ENCODE measurements around the gene VNN1.

VNN1 gene

GRCh38 chr6:132669690-132670291 lies 44.1 kb downstream of the VNN1 start:
- no peak for DNase-seq
- no peaks in the 10 kb centered on the region for H3K27me3 ChIP-seq (replicated peaks)
- in situ Hi-C loops (cut with HindIII; ENCODE audit: low pct_ligation_motif_present, low sequenced_read_pairs): no loop called here
- H3K36me3 ChIP-seq (replicated peaks): no peaks in the 10 kb centered on the region
- no peak overlapping the region for H3K4me3 ChIP-seq (ENCODE audit: low read depth, low read length)
- TF ChIP-seq, protein P1, sequence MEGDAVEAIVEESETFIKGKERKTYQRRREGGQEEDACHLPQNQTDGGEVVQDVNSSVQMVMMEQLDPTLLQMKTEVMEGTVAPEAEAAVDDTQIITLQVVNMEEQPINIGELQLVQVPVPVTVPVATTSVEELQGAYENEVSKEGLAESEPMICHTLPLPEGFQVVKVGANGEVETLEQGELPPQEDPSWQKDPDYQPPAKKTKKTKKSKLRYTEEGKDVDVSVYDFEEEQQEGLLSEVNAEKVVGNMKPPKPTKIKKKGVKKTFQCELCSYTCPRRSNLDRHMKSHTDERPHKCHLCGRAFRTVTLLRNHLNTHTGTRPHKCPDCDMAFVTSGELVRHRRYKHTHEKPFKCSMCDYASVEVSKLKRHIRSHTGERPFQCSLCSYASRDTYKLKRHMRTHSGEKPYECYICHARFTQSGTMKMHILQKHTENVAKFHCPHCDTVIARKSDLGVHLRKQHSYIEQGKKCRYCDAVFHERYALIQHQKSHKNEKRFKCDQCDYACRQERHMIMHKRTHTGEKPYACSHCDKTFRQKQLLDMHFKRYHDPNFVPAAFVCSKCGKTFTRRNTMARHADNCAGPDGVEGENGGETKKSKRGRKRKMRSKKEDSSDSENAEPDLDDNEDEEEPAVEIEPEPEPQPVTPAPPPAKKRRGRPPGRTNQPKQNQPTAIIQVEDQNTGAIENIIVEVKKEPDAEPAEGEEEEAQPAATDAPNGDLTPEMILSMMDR (IDR thresholded peaks at IDR 0.05; ENCODE audit: low read depth, low read length, missing control alignments): peak; percentile 17
- H3K27ac ChIP-seq: no peak overlapping the region

GRCh38 chr6:132666118-132666517 lies 47.7 kb downstream of the VNN1 start:
- no peaks in the 10 kb centered on the region for H3K27me3 ChIP-seq (replicated peaks)
- no peaks in the 10 kb centered on the region for H3K36me3 ChIP-seq (replicated peaks)
- no peak overlapping the region for H3K4me3 ChIP-seq (ENCODE audit: low read depth, low read length)
- in situ Hi-C loops (cut with HindIII; ENCODE audit: low pct_ligation_motif_present, low sequenced_read_pairs): no loop called here
- H3K27ac ChIP-seq: no peak overlapping the region
- DNase-seq: no peak
- TF ChIP-seq, protein P1 (IDR thresholded peaks at IDR 0.05; ENCODE audit: low read depth, low read length, missing control alignments): no peak

- H3K27me3 ChIP-seq (replicated peaks): no peaks in the 10 kb centered on the region
- H3K27ac ChIP-seq: no peak overlapping the region
- DNase-seq: no peak
- in situ Hi-C loops (cut with HindIII; ENCODE audit: low pct_ligation_motif_present, low sequenced_read_pairs): no loop called here
- TF ChIP-seq, protein P1 (IDR thresholded peaks at IDR 0.05; ENCODE audit: low read depth, low read length, missing control alignments): no peak
- no peaks in the 10 kb centered on the region for H3K36me3 ChIP-seq (replicated peaks)
- H3K4me3 ChIP-seq (ENCODE audit: low read depth, low read length): no peak overlapping the region
These were observed 49.4 kb downstream of the VNN1 start for GRCh38 chr6:132664309-132665034.

- Histone ChIP-seq H3K27me3 (replicated peaks) (no peaks in the 10 kb centered on the region), H3K36me3 (replicated peaks) (no peaks in the 10 kb centered on the region), H3K27ac (no peak overlapping the region), H3K4me3 (ENCODE audit: low read depth, low read length) (no peak overlapping the region)
- TF ChIP-seq, protein P1 (IDR thresholded peaks at IDR 0.05; ENCODE audit: low read depth, low read length, missing control alignments): no peak
- no peak for DNase-seq
- in situ Hi-C loops (cut with HindIII; ENCODE audit: low pct_ligation_motif_present, low sequenced_read_pairs): no loop called here
These were observed 50.2 kb downstream of the VNN1 start for GRCh38 chr6:132663661-132664060.

GRCh38 chr6:132661906-132662305 lies 51.9 kb downstream of the VNN1 start:
- no peak overlapping the region for H3K27ac ChIP-seq
- no peak overlapping the region for H3K4me3 ChIP-seq (ENCODE audit: low read depth, low read length)
- DNase-seq: no peak
- H3K36me3 ChIP-seq (replicated peaks): no peaks in the 10 kb centered on the region
- TF ChIP-seq, protein P1 (IDR thresholded peaks at IDR 0.05; ENCODE audit: low read depth, low read length, missing control alignments): no peak
- in situ Hi-C loops (cut with HindIII; ENCODE audit: low pct_ligation_motif_present, low sequenced_read_pairs): no loop called here
- no peaks in the 10 kb centered on the region for H3K27me3 ChIP-seq (replicated peaks)
